Esophagus (tissue), 2 donors: ENCODE data around the gene KCNJ12. TPM values are rescaled to one million over a fixed set of nuclear protein-coding genes. Genes with fewer than 3 reads are reported as not detected.
"Not testable (repeated sequence)": the region's sequence is repeated elsewhere in the genome, so short reads cannot be mapped to it uniquely, and the experiment has no call there.

Experiments used
- H3K27ac ChIP-seq, 2 donors: one replicate each; pipeline ENCODE4 v1.5.1; 2013; ENCODE audit warnings: low read depth in 2 of 2, mild to moderate bottlenecking in 2 of 2, inconsistent platforms in 1 of 2, low read length in 1 of 2, moderate library complexity in 1 of 2
- H3K27me3 ChIP-seq, 2 donors: one replicate each; pipeline ENCODE4 v1.6.1; 2013; ENCODE audit warnings: low read length in 2 of 2, control low read depth in 1 of 2, mild to moderate bottlenecking in 1 of 2; ENCODE audit not compliant: insufficient read depth in 2 of 2, control insufficient read depth in 1 of 2
- H3K36me3 ChIP-seq, 2 donors: one replicate each; pipeline ENCODE4 v1.6.1; 2013; ENCODE audit warnings: low read length in 1 of 2; ENCODE audit not compliant: control insufficient read depth in 2 of 2, insufficient read depth in 2 of 2
- H3K4me1 ChIP-seq, 2 donors: one replicate each; pipeline ENCODE4 v1.6.1; 2013; ENCODE audit warnings: low read length in 1 of 2; ENCODE audit not compliant: control insufficient read depth in 2 of 2, insufficient read depth in 2 of 2
- H3K4me3 ChIP-seq, 2 donors: one replicate each; pipeline ENCODE4 v1.5.1; 2013; ENCODE audit warnings: low read length in 2 of 2, mild to moderate bottlenecking in 2 of 2, low read depth in 1 of 2, moderate library complexity in 1 of 2
- H3K9me3 ChIP-seq, 2 donors: one replicate each; pipeline ENCODE4 v1.6.1; 2013; ENCODE audit warnings: mild to moderate bottlenecking in 2 of 2, low read depth in 1 of 2, low read length in 1 of 2, moderate library complexity in 1 of 2; ENCODE audit not compliant: control insufficient read depth in 2 of 2, insufficient read depth in 1 of 2
- WGBS, 2 donors: extraction: QIAGEN DNeasy Blood & Tissue Kit; methylation state at CpG; one replicate each; pipeline ENCODE4 v1.1.7; 2013; 5-methylcytosine and 5-hydroxymethylcytosine counted together
- polyA plus RNA-seq, 2 donors: library from polyadenylated mRNA; stranded (reverse); fragments of 200-250 nt; gene quantifications; one replicate each; pipeline ENCODE4 v1.2.3, GENCODE V29; 2013
- donor health status: healthy with polysubstance abuse.
- donor health status: Bipolar disorder and iron deficiency.

The KCNJ12 gene
- polyA plus RNA-seq, 2 donors, result 0.06 to 0.09 TPM

DNA sequence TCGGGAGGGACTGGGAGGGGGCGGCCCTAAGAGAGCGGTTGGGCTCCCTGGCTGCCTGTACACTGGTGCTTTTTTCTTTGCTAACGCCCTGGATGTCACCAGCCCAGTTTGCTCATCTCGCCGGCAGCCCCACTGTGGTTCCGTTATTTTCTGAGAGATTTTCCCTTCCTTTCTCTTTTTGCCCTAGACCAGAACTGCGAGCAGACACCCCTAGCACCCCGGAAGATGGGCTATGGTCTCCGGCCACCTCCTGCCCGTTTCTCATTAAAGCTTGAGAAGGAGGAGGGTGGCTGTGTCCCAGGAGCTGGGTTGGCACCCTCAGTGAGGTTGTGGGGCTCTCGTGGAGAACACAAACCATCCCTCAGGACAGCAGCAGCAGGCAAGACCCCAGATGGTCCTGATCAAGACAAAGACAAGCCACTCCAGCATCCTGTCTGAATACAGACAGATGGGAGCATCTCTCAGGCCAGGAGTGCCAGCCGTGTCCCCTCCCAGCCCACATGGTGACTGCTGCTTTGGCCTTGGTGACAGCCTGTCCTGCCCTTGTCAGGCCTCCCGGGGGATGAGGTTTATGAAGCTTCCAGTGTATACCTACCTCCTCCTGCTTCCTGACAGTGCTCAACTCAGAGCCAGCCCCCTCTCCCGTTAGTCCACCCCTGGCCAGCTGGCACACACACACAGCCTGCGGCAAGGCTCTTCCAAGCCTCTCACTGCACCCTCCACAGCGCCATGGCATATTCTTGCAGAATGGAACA is 77.2 kb downstream of the KCNJ12 start:
- H3K9me3 ChIP-seq, result no peaks in the 10 kb centered on the region
- no peak overlapping the region for H3K27ac ChIP-seq
- H3K36me3 ChIP-seq, result no peaks in the 10 kb centered on the region
- no peaks in the 10 kb centered on the region for H3K27me3 ChIP-seq
- WGBS, 2 donors, result 65 to 72% methylated on average over 13 to 17 of the region's 17 CpGs
- peaks cover 2 to 11% of the 10 kb centered on the region in 2 donors for H3K4me1 ChIP-seq
- no peak overlapping the region for H3K4me3 ChIP-seq

GRCh38 chr17:21454006-21454405 is 77.8 kb downstream of the KCNJ12 start:
- WGBS, 2 donors, result 87 to 94% methylated on average over 5 of the region's 5 CpGs

GRCh38 chr17:21454441-21454840 is 78.3 kb downstream of the KCNJ12 start:
- H3K36me3 ChIP-seq, result no peaks in the 10 kb centered on the region
- no peaks in the 10 kb centered on the region for H3K27me3 ChIP-seq
- H3K9me3 ChIP-seq, result no peaks in the 10 kb centered on the region
- peaks cover 2 to 11% of the 10 kb centered on the region in 2 donors for H3K4me1 ChIP-seq
- H3K4me3 ChIP-seq, result no peak overlapping the region
- WGBS, 2 donors, result 78 to 83% methylated on average over 4 of the region's 4 CpGs
- no peak overlapping the region for H3K27ac ChIP-seq

More at GRCh38 chr17:21454006-21454405, 77.8 kb downstream of the KCNJ12 start:
- H3K27me3 ChIP-seq, H3K36me3 ChIP-seq, H3K4me3 ChIP-seq, H3K9me3 ChIP-seq, H3K27ac ChIP-seq: not testable (repeated sequence)
- peaks cover 2 to 11% of the 10 kb centered on the region in 2 donors for H3K4me1 ChIP-seq

GRCh38 chr17:21455761-21456160 is 79.6 kb downstream of the KCNJ12 start:
- H3K27ac ChIP-seq, result no peak overlapping the region
- no peaks in the 10 kb centered on the region for H3K9me3 ChIP-seq
- peaks cover 2 to 11% of the 10 kb centered on the region in 2 donors for H3K4me1 ChIP-seq
- 81 to 91% methylated on average over 6 of the region's 6 CpGs for WGBS, 2 donors
- H3K27me3 ChIP-seq, result no peaks in the 10 kb centered on the region
- H3K36me3 ChIP-seq, result no peaks in the 10 kb centered on the region
- H3K4me3 ChIP-seq, result no peak overlapping the region

GRCh38 chr17:21456449-21456848 is 80.3 kb downstream of the KCNJ12 start:
- H3K9me3 ChIP-seq, H3K27ac ChIP-seq, H3K27me3 ChIP-seq, H3K4me3 ChIP-seq, H3K36me3 ChIP-seq: not testable (repeated sequence)
- WGBS, 2 donors, result 74 to 78% methylated on average over 5 of the region's 5 CpGs
- peaks cover 2 to 11% of the 10 kb centered on the region in 2 donors for H3K4me1 ChIP-seq

DNA sequence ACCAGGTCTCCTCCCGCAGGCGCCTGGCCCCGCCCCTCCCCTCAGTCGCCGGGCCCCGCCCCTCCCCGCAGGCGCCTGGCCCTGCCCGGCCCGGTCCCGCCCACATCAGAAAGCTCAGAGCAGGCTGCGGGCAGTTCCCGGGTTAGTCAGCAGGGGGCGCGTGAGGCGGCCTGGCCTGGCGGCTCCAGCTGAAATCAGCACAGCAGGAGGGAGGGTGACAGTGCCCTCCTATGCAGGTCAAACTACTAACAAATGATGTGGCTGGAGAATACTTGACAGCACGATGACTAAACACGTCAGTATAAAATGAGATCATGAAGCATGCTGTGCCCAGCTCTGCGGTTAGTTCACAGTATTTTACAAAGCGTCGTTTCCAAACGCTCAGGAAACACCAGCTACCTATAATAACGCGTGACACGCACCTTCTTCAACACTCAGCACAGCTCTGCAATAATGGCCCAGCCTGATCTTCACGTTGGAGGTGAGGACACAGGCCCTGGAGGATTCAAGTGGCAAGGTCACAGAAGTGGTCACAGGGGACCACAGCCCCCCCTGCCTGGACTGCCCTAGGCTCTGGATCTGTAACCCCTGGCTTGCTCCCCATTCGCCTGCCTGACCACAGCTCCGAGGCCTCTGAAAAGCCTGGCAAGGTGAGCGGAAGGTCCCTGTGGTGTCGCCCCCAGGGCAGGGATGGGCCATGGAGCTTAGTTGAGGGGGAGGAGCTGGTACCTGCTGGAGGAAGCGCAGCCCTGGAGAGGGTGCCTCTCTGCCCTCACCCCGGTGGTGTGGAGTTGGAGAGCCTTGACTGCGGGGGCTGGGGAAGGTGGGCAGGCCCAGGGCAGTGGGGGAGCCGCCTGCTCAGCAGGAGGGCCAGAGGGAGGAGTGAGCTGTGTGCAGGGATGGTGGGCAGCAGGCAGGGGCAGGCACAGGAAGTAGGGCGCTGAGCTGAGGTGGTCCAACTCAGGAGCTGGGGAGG is 81.2 kb downstream of the KCNJ12 start:
- 11 to 13% methylated on average over 36 of the region's 36 CpGs for WGBS, 2 donors
- Histone ChIP-seq H3K27ac (peak overlapping the region in 1 of 2 donors; percentile 50), H3K4me1 (peaks cover 2 to 11% of the 10 kb centered on the region in 2 donors), H3K9me3 (no peaks in the 10 kb centered on the region), H3K27me3 (no peaks in the 10 kb centered on the region), H3K4me3 (no peak overlapping the region), H3K36me3 (no peaks in the 10 kb centered on the region)

GRCh38 chr17:21458054-21458453 is 81.9 kb downstream of the KCNJ12 start:
- H3K4me1 ChIP-seq, result peaks cover 2 to 6% of the 10 kb centered on the region in 2 donors

DNA sequence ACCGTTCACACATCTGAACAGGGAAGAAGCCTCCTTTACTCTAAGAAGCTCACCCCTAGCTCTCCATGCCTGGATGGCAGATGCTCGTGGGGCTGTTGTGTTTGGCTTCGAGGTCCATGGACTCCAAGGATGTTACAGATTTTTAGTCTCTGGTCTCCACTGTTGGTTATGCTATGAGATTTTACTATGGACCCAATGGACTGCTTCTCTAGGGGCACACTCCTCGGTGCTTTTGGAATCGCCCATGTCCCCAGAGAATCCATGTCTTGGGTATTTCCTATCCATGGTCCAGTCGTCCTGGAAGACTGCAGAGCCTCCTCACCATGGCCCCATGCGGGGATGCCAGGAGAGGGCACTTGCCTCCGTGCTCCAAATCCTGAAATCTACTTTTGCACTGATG is 83.4 kb downstream of the KCNJ12 start:
- no peak overlapping the region for H3K27ac ChIP-seq
- H3K4me1 ChIP-seq, result peaks cover 2 to 6% of the 10 kb centered on the region in 2 donors
- peaks cover 0 to 3% of the 10 kb centered on the region in 2 donors for H3K9me3 ChIP-seq
- no peaks in the 10 kb centered on the region for H3K36me3 ChIP-seq
- H3K27me3 ChIP-seq, result no peaks in the 10 kb centered on the region
- H3K4me3 ChIP-seq, result no peak overlapping the region
- WGBS, 2 donors, result 76 to 77% methylated on average over 8 of the region's 8 CpGs

More at GRCh38 chr17:21458054-21458453, 81.9 kb downstream of the KCNJ12 start:
- Histone ChIP-seq H3K27ac (no peak overlapping the region), H3K27me3 (no peaks in the 10 kb centered on the region), H3K9me3 (no peaks in the 10 kb centered on the region), H3K36me3 (no peaks in the 10 kb centered on the region), H3K4me3 (no peak overlapping the region)
- WGBS, 2 donors, result 47 to 52% methylated on average over 7 of the region's 7 CpGs

DNA sequence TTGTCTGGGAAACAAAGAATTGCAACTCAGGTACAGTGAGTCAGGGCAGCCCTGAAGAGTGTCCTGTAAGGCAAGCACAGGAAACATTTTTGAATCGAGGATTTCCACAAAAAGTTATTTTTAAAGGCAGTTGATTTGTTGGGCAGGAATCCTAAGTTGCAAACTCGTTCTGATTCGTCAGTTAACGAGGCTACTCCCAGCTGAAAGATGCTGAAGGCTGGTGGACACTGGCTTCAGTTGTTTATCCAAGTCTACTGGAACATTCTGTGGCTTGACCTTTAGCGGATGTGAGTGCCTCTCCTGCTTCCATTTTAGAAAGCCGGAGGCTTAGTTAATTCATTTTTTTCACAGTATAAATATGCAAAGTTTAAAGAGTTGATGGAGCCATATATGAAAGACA is 84.2 kb downstream of the KCNJ12 start:
- Histone ChIP-seq H3K4me3 (no peak overlapping the region), H3K4me1 (peaks cover 2 to 6% of the 10 kb centered on the region in 2 donors), H3K27me3 (no peaks in the 10 kb centered on the region), H3K9me3 (peaks cover 0 to 3% of the 10 kb centered on the region in 2 donors), H3K36me3 (no peaks in the 10 kb centered on the region), H3K27ac (no peak overlapping the region)
- 57 to 60% methylated on average over 6 of the region's 6 CpGs for WGBS, 2 donors
